Loucy (cell line): Measurements from ENCODE around the gene KCTD8.

Experiments
- CTCF ChIP-seq: fragments of 200-600 bp; sonication (generic); conservative IDR thresholded peaks from 2 replicates; pipeline ENCODE4 v1.5.1; 2014; ENCODE audit warnings: mild to moderate bottlenecking, antibody characterized with exemption, low read length
- EZH2phosphoT487 ChIP-seq: fragments of 200-600 bp; IDR thresholded peaks from 2 replicates; pipeline ENCODE4 v1.6.1; 2018; ENCODE audit warnings: antibody characterized with exemption, mild to moderate bottlenecking, moderate library complexity, borderline replicate concordance

GRCh38 chr4:44342800-44343199 is 105.8 kb downstream of the KCTD8 start:
- no peak for TF ChIP-seq CTCF
- TF ChIP-seq EZH2phosphoT487 = no peak
